ENCODE data around the gene BSN. TPM values are rescaled to one million over a fixed set of nuclear protein-coding genes. Genes with fewer than 3 reads are reported as not detected.

Gene BSN
- total and polyA plus RNA-seq, 2 of the 4 experiments (the other 2 are of a cell fraction): under 0.01 to 0.03 TPM

DNA sequence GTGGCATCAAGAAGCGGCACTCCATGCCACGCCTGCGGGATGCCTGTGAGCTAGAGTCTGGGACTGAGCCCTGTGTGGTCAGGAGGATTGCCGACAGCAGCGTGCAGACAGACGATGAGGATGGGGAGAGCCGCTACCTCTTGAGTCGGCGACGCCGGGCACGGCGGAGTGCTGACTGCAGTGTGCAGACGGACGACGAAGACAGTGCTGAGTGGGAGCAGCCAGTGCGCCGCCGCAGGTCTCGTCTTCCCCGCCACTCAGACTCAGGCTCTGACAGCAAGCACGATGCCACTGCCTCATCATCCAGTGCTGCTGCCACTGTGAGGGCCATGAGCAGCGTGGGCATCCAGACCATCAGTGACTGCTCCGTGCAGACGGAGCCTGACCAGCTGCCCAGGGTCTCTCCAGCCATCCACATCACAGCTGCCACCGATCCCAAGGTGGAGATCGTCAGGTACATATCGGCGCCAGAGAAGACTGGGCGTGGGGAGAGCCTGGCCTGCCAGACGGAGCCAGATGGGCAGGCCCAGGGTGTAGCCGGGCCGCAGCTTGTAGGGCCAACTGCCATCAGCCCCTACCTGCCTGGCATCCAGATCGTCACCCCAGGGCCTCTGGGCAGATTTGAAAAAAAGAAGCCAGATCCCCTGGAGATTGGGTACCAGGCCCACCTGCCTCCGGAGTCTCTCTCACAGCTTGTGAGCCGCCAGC is 103.1 kb downstream of the BSN start:
- no TSS peak for BruUV-seq (replicated peaks)
- H2AFZ ChIP-seq (replicated peaks; ENCODE audit: low read length, poor library complexity): no peak overlapping the region
- no peak overlapping the region for H3K23ac ChIP-seq (ENCODE audit: low read depth, low read length)
- no peak overlapping the region for H2AK5ac ChIP-seq (ENCODE audit: low read depth, low read length)
- ATAC-seq (ENCODE audit: low read depth) (no peak), DNase-seq (no peak)
- H4K20me1 ChIP-seq (ENCODE audit: insufficient read depth, low read length): no peaks in the 10 kb centered on the region
- H3K56ac ChIP-seq (ENCODE audit: extremely low read depth, insufficient read depth, low read length): no peak overlapping the region
- H3K27ac ChIP-seq (ENCODE audit: insufficient read depth, low read length): no peak overlapping the region
- H3K36me3 ChIP-seq (ENCODE audit: control insufficient read depth, insufficient read depth, low read length): no peaks in the 10 kb centered on the region
- dilution Hi-C loops (cut with HindIII; ENCODE audit: low sequenced_read_pairs, unreplicated experiment): no loop called here
- in situ Hi-C loops (cut with MboI; ENCODE audit: low sequenced_read_pairs): no loop called here
- H2BK20ac ChIP-seq (ENCODE audit: low read depth, low read length): no peak overlapping the region
- no peak overlapping the region for H4K91ac ChIP-seq (ENCODE audit: insufficient read depth, low read depth, low read length)
- H3K4ac ChIP-seq (ENCODE audit: low read depth, low read length): no peak overlapping the region
- H4K8ac ChIP-seq (ENCODE audit: low read depth in 2 of 2, low read length in 2 of 2): no peak overlapping the region
- no peak overlapping the region for H3K4me2 ChIP-seq (ENCODE audit: low read depth, low read length)
- TF ChIP-seq MXI1 (IDR thresholded peaks at IDR 0.05; ENCODE audit: borderline replicate concordance, low read depth, low read length): no peak
- H2BK5ac ChIP-seq (ENCODE audit: low read depth, low read length, poor library complexity, severe bottlenecking): no peak overlapping the region
- no peak overlapping the region for H2AK9ac ChIP-seq (replicated peaks; ENCODE audit: low read depth, low read length, poor library complexity)
- no peak overlapping the region for H2BK15ac ChIP-seq (ENCODE audit: low read depth, low read length)
- no peaks in the 10 kb centered on the region for H3K9me1 ChIP-seq (ENCODE audit: insufficient read depth, low read length)
- CTCF ChIA-PET: no interaction called here
- H3K18ac ChIP-seq (ENCODE audit: low read depth, low read length): no peak overlapping the region
- no peak overlapping the region for H3K9ac ChIP-seq (ENCODE audit: low read depth, low read length)
- no peak overlapping the region for H3K4me3 ChIP-seq (ENCODE audit: insufficient read depth, low read depth, low read length)
- POLR2A ChIA-PET (ENCODE audit: unreplicated experiment): no interaction called here
- H3K14ac ChIP-seq (replicated peaks; ENCODE audit: low read depth, low read length): no peak overlapping the region
- H3K4me1 ChIP-seq (ENCODE audit: control insufficient read depth, insufficient read depth, low read length): no peaks in the 10 kb centered on the region
- H3K79me1 ChIP-seq (ENCODE audit: low read depth in 1 of 2, low read length in 2 of 2): no peaks in the 10 kb centered on the region
- intact Hi-C loops (cut with micrococcal nuclease): no loop called here
- H3K9me3 ChIP-seq (ENCODE audit: control insufficient read depth, insufficient read depth, low read length): no peaks in the 10 kb centered on the region
- peaks cover 46% of the 10 kb centered on the region for H3K27me3 ChIP-seq (ENCODE audit: control insufficient read depth, insufficient read depth, low read length)
- no peak overlapping the region for H4K5ac ChIP-seq (ENCODE audit: low read depth, low read length)
- no peak overlapping the region for H2BK120ac ChIP-seq (ENCODE audit: low read depth, low read length)
- WGBS, 2 experiments (ENCODE audit: extremely low coverage in 2 of 2, insufficient read length in 1 of 2): 91% methylated on average over 18 of the region's 36 CpGs; no CpG with 5 or more reads in 1 of the 2 experiments

Data from IMR-90 (cell line).